A673 (cell line): ENCODE data around the gene TYSND1. TPM values are rescaled to one million over a fixed set of nuclear protein-coding genes. Genes with fewer than 3 reads are reported as not detected.

Experiments used
- BruUV-seq: library from RNA; stranded (reverse); fragments of 400-500 nt; replicated peaks from 2 replicates; lab custom pipeline; 2021; lab: Mats Ljungman, UMichigan
- CTCF ChIA-PET: fragments of 300-600 bp; sonication (Branson Sonifier 250); formaldehyde crosslinking; loops from one replicate; lab custom pipeline; 2022; ENCODE audit warnings: antibody characterized with exemption; lab: Charles Lee
- POLR2A ChIA-PET: fragments of 300-600 bp; sonication (Branson Sonifier 250); formaldehyde crosslinking; loops from one replicate; lab custom pipeline; 2022; ENCODE audit warnings: antibody characterized with exemption; ENCODE audit not compliant: low non-redundant PET; lab: Charles Lee
- DNase-seq: peaks from one replicate; pipeline ENCODE4 v3.0.0-alpha.2; 2015; ENCODE audit warnings: low spot score
- H3K27ac ChIP-seq: fragments of 200-600 bp; sonication (generic); 2 replicates; pipeline ENCODE4 v1.5.1; 2016; ENCODE audit warnings: mixed run types, low read depth, mild to moderate bottlenecking, mixed read lengths, antibody characterized with exemption, low read length; ENCODE audit not compliant: poor library complexity, severe bottlenecking
- H3K27me3 ChIP-seq: fragments of 200-600 bp; sonication (generic); replicated peaks from 2 replicates; pipeline ENCODE4 v1.6.1; 2017; ENCODE audit warnings: mixed run types, low read depth, mild to moderate bottlenecking, mixed read lengths, antibody characterized with exemption, low read length; ENCODE audit not compliant: insufficient read depth, poor library complexity
- H3K36me3 ChIP-seq: fragments of 200-600 bp; sonication (generic); 2 replicates; pipeline ENCODE4 v1.6.1; 2016; ENCODE audit warnings: mixed run types, mild to moderate bottlenecking, mixed read lengths, antibody characterized with exemption, low read length; ENCODE audit not compliant: insufficient read depth, poor library complexity, severe bottlenecking
- H3K4me1 ChIP-seq: fragments of 200-600 bp; sonication (generic); 2 replicates; pipeline ENCODE4 v1.6.1; 2017; ENCODE audit warnings: mixed run types, mild to moderate bottlenecking, mixed read lengths, antibody characterized with exemption, low read length; ENCODE audit not compliant: insufficient read depth, poor library complexity, severe bottlenecking
- H3K4me3 ChIP-seq: fragments of 200-600 bp; sonication (generic); 2 replicates; pipeline ENCODE4 v1.5.1; 2016; ENCODE audit warnings: low read depth, mixed run types, mild to moderate bottlenecking, mixed read lengths, low read length; ENCODE audit not compliant: poor library complexity, severe bottlenecking
- H3K9me3 ChIP-seq: fragments of 200-600 bp; sonication (generic); 2 replicates; pipeline ENCODE4 v1.6.1; 2016; ENCODE audit warnings: mixed run types, low read depth, mild to moderate bottlenecking, mixed read lengths, antibody characterized with exemption, low read length; ENCODE audit not compliant: poor library complexity, severe bottlenecking
- EZH2 ChIP-seq: fragments of 200-600 bp; sonication (generic); IDR thresholded peaks from 2 replicates; pipeline ENCODE4 v1.6.1; 2017; ENCODE audit warnings: borderline replicate concordance, low read depth, mild to moderate bottlenecking, mixed read lengths, antibody characterized with exemption, low read length; ENCODE audit not compliant: poor library complexity, severe bottlenecking
- intact Hi-C: fragments of 100-400 bp; cut with micrococcal nuclease; formaldehyde crosslinking; loops from one replicate; pipeline ENCODE4 v1.10.0; 2022; ENCODE audit not compliant: unreplicated experiment
- total RNA-seq: library from RNA; stranded (reverse); gene quantifications from 2 replicates; pipeline ENCODE4 v1.2.3, GENCODE V29; 2021
- TF ChIP-seq, protein P1 (sequence below): fragments of 300-800, 200-600 bp; sonication (generic); conservative IDR thresholded peaks from 2 replicates; pipeline ENCODE4 v1.5.1; 2017; ENCODE audit warnings: low read depth, mild to moderate bottlenecking, antibody characterized with exemption, low read length, moderate library complexity, mixed read lengths

TYSND1 gene
- total RNA-seq, 1 experiment from 2014 or later, result 36.5 TPM

DNA sequence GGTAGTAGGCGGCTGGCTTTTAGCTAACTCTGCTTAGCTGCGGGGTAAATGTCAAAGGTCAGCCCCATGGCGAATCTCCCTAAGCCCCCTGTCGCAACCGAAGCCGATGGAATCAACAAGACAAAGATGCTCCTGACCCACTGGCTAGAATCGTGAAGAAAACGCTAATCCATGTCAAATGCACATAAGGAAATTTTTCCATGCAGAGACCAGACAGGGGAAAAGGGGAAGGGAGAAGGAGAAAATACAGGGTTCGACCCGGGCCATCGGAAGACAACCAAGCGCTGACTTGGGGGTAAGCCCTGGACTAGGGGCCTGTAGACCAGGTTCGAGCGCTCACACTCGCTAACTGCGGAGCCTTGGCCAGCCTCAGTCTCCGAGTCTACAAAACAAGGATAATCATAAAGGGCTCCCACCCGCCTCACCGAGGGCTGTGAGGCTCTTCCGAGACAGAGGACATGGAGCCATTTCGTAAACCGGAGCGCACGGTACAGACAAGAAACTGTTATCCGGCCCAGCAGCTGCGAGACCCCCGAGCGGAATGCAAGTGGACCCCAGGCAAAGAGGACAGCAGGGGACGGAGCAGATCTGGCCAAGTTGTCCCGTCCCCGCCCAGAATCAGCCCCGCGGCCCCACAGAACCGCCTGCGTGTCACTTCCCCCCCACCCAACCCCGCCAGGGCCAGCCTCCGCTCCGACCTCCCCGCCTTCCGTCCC, 23.3 kb upstream of the TYSND1 start:
- H3K27me3 ChIP-seq, result no peaks in the 10 kb centered on the region
- no peaks in the 10 kb centered on the region for H3K9me3 ChIP-seq
- DNase-seq, result peak; percentile 20
- peaks cover 13% of the 10 kb centered on the region for H3K4me1 ChIP-seq
- CTCF ChIA-PET, result interaction anchor here (0.7 to 1.3 kb wide), 2 partner anchors 23 to 1527 kb away, joined by 7 to 14 read pairs; partner anchors contain the start of gene TYSND1
- no TSS peak for BruUV-seq
- POLR2A ChIA-PET, result interaction anchor here (0.6 to 1.0 kb wide), 2 partner anchors 117 to 160 kb away, joined by 3 to 5 read pairs; partner anchors contain the start of gene MACROH2A2
- peak overlapping the region; percentile 93 for H3K27ac ChIP-seq
- peak overlapping the region; percentile 94 for H3K4me3 ChIP-seq
- peaks cover 15% of the 10 kb centered on the region for H3K36me3 ChIP-seq
- no peak for TF ChIP-seq EZH2
- TF ChIP-seq, protein P1, sequence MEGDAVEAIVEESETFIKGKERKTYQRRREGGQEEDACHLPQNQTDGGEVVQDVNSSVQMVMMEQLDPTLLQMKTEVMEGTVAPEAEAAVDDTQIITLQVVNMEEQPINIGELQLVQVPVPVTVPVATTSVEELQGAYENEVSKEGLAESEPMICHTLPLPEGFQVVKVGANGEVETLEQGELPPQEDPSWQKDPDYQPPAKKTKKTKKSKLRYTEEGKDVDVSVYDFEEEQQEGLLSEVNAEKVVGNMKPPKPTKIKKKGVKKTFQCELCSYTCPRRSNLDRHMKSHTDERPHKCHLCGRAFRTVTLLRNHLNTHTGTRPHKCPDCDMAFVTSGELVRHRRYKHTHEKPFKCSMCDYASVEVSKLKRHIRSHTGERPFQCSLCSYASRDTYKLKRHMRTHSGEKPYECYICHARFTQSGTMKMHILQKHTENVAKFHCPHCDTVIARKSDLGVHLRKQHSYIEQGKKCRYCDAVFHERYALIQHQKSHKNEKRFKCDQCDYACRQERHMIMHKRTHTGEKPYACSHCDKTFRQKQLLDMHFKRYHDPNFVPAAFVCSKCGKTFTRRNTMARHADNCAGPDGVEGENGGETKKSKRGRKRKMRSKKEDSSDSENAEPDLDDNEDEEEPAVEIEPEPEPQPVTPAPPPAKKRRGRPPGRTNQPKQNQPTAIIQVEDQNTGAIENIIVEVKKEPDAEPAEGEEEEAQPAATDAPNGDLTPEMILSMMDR, result no peak
- intact Hi-C loops, result no loop called here

DNA sequence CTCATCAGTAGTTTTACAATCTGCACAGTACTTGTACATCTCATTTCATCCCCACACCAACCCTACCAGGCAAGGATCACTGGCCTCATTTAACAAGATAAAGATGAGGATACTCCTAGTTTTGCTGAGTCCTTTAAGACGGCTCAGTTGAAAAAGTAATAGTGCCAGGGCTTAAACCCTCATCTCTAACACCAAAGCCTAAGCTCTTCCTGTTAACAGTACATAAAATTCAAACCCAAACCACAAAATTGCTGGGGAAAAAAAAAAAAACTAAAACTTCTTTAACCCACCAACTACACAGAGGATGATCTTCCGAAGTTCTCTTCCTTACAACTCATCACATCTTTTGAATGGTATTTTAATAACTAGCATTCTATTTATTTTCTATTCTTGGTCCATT, 22.5 kb upstream of the TYSND1 start:
- no peaks in the 10 kb centered on the region for H3K27me3 ChIP-seq
- no peak for DNase-seq
- no peak for TF ChIP-seq EZH2
- TF ChIP-seq, protein P1, result no peak
- POLR2A ChIA-PET, result no interaction called here
- peak overlapping the region; percentile 93 for H3K27ac ChIP-seq
- H3K9me3 ChIP-seq, result no peaks in the 10 kb centered on the region
- intact Hi-C loops, result no loop called here
- H3K4me1 ChIP-seq, result peaks cover 13% of the 10 kb centered on the region
- peak overlapping the region; percentile 94 for H3K4me3 ChIP-seq
- H3K36me3 ChIP-seq, result peaks cover 15% of the 10 kb centered on the region
- BruUV-seq, result no TSS peak
- CTCF ChIA-PET, result no interaction called here

DNA sequence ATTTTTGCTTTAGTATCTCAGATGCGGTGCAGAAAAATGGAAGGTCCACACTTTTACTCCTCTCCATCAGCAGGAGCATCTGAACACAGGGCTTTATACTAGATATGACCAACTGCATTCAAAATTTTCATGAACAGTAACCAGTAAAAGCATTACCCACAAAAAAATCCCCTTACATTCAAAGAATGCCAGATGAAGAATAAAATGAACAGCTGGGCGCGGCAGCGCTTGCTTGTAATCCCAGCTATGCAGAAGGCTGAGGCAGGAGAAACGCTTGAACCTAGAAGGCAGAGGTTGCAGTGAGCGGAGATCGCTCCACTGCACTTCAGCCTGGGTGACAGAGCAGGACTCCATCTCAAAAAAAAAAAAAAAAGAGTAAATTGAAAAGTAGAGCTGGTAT, 20.7 kb upstream of the TYSND1 start:
- intact Hi-C loops, result no loop called here
- POLR2A ChIA-PET, result no interaction called here
- Histone ChIP-seq H3K4me3 (no peak overlapping the region), H3K36me3 (peaks cover 15% of the 10 kb centered on the region), H3K27me3 (no peaks in the 10 kb centered on the region), H3K27ac (no peak overlapping the region), H3K4me1 (peaks cover 16% of the 10 kb centered on the region), H3K9me3 (no peaks in the 10 kb centered on the region)
- TF ChIP-seq EZH2, result no peak
- TF ChIP-seq, protein P1, result no peak
- no TSS peak for BruUV-seq
- CTCF ChIA-PET, result no interaction called here
- DNase-seq, result no peak
